H9 (cell line): Measurements from ENCODE around the gene STX8. TPM values are rescaled to one million over a fixed set of nuclear protein-coding genes. Genes with fewer than 3 reads are reported as not detected.
A peak's percentile ranks its signal among the peaks of the same experiment; 100 is the strongest.

Experiments used
- DNase-seq: peaks from one replicate; pipeline ENCODE4 v3.0.0-alpha.2; 2017
- H2AFZ ChIP-seq: one replicate; pipeline ENCODE4 v1.6.1; 2013; ENCODE audit warnings: mild to moderate bottlenecking, low read length, control low read depth, moderate library complexity
- H2AK5ac ChIP-seq: 2 replicates; pipeline ENCODE4 v1.6.1; 2013; ENCODE audit warnings: low read length, control low read depth, mixed read lengths; ENCODE audit not compliant: insufficient read length
- H2BK120ac ChIP-seq: one replicate; pipeline ENCODE4 v1.6.1; 2013; ENCODE audit warnings: low read depth, mild to moderate bottlenecking, low read length, control low read depth, inconsistent platforms; ENCODE audit not compliant: poor library complexity, severe bottlenecking
- H2BK12ac ChIP-seq: 2 replicates; pipeline ENCODE4 v1.6.1; 2013; ENCODE audit warnings: low read length, control low read depth, mixed read lengths, low read depth; ENCODE audit not compliant: insufficient read length
- H2BK15ac ChIP-seq: 2 replicates; pipeline ENCODE4 v1.6.1; 2013; ENCODE audit warnings: low read depth, low read length, control low read depth
- H2BK20ac ChIP-seq: one replicate; pipeline ENCODE4 v1.6.1; 2013; ENCODE audit warnings: low read depth, mild to moderate bottlenecking, low read length, control low read depth, inconsistent platforms; ENCODE audit not compliant: poor library complexity, severe bottlenecking
- H2BK5ac ChIP-seq: 2 replicates; pipeline ENCODE4 v1.6.1; 2013; ENCODE audit warnings: low read length, control low read depth, mixed read lengths; ENCODE audit not compliant: insufficient read length
- H3K14ac ChIP-seq: 2 replicates; pipeline ENCODE4 v1.6.1; 2013; ENCODE audit warnings: low read length, control low read depth; ENCODE audit not compliant: insufficient read depth
- H3K18ac ChIP-seq: 2 replicates; pipeline ENCODE4 v1.6.1; 2013; ENCODE audit warnings: low read depth, mild to moderate bottlenecking, mixed read lengths, low read length, control low read depth; ENCODE audit not compliant: insufficient read length
- H3K23ac ChIP-seq: 2 replicates; pipeline ENCODE4 v1.6.1; 2013; ENCODE audit warnings: low read length, control low read depth, mixed read lengths, low read depth; ENCODE audit not compliant: insufficient read length
- H3K23me2 ChIP-seq: 2 replicates; pipeline ENCODE4 v1.6.1; 2013; ENCODE audit warnings: low read depth, mild to moderate bottlenecking, mixed read lengths, low read length, control low read depth; ENCODE audit not compliant: insufficient read length, poor library complexity, severe bottlenecking
- H3K27ac ChIP-seq: 2 replicates; pipeline ENCODE4 v1.5.1; 2013; ENCODE audit warnings: low read length, control low read depth, mixed read lengths, low read depth; ENCODE audit not compliant: insufficient read length
- H3K27me3 ChIP-seq: 2 replicates; pipeline ENCODE4 v1.6.1; 2013; ENCODE audit warnings: low read length, control low read depth, inconsistent platforms; ENCODE audit not compliant: insufficient read depth
- H3K4ac ChIP-seq: 2 replicates; pipeline ENCODE4 v1.6.1; 2013; ENCODE audit warnings: low read depth, mild to moderate bottlenecking, control low read depth, inconsistent platforms, low read length, moderate library complexity
- H3K4me1 ChIP-seq: 2 replicates; pipeline ENCODE4 v1.6.1; 2013; ENCODE audit warnings: low read length, control low read depth, inconsistent platforms; ENCODE audit not compliant: insufficient read depth
- H3K4me2 ChIP-seq: 2 replicates; pipeline ENCODE4 v1.6.1; 2013; ENCODE audit warnings: low read length, control low read depth, mixed read lengths; ENCODE audit not compliant: insufficient read length, insufficient read depth
- H3K56ac ChIP-seq: 2 replicates; pipeline ENCODE4 v1.6.1; 2013; ENCODE audit warnings: low read depth, mild to moderate bottlenecking, mixed read lengths, low read length, control low read depth; ENCODE audit not compliant: insufficient read length
- H3K79me1 ChIP-seq: 2 replicates; pipeline ENCODE4 v1.6.1; 2013; ENCODE audit warnings: low read depth, mild to moderate bottlenecking, moderate library complexity, low read length, control low read depth, inconsistent platforms; ENCODE audit not compliant: insufficient read depth, poor library complexity, severe bottlenecking
- H3K79me2 ChIP-seq: 2 replicates; pipeline ENCODE4 v1.6.1; 2013; ENCODE audit warnings: low read length, control low read depth, inconsistent platforms; ENCODE audit not compliant: insufficient read depth
- H3K9ac ChIP-seq: 2 replicates; pipeline ENCODE4 v1.6.1; 2013; ENCODE audit warnings: low read length, control low read depth, mixed read lengths; ENCODE audit not compliant: insufficient read length; ENCODE audit errors: extremely low read depth
- H3K9me3 ChIP-seq: one replicate; pipeline ENCODE4 v1.6.1; 2013; ENCODE audit warnings: low read depth, low read length, inconsistent platforms; ENCODE audit not compliant: control insufficient read depth
- H3T11ph ChIP-seq: one replicate; pipeline ENCODE4 v1.6.1; 2013; ENCODE audit warnings: mild to moderate bottlenecking, low read length, control low read depth, inconsistent platforms
- H4K20me1 ChIP-seq: one replicate; pipeline ENCODE4 v1.6.1; 2013; ENCODE audit not compliant: control insufficient read depth, insufficient read length, insufficient read depth
- H4K5ac ChIP-seq: 2 replicates; pipeline ENCODE4 v1.6.1; 2013; ENCODE audit warnings: low read depth, mild to moderate bottlenecking, mixed read lengths, low read length, control low read depth; ENCODE audit not compliant: insufficient read length
- H4K8ac ChIP-seq: replicated peaks from 2 replicates; pipeline ENCODE4 v1.6.1; 2013; ENCODE audit warnings: low read length, control low read depth, mixed read lengths, low read depth; ENCODE audit not compliant: insufficient read length
- H4K91ac ChIP-seq: 2 replicates; pipeline ENCODE4 v1.6.1; 2013; ENCODE audit warnings: low read depth, mild to moderate bottlenecking, moderate library complexity, mixed read lengths, low read length, control low read depth; ENCODE audit not compliant: insufficient read length
- H3K27ac Mint-ChIP-seq, 3 experiments: 2 replicates in 2 of 3; 3 replicates in 1 of 3; pipeline ENCODE4 v1.8.0; 2020 to 2021; ENCODE audit warnings: mixed read lengths in 3 of 3, mild to moderate bottlenecking in 1 of 3, moderate library complexity in 1 of 3
- H3K27me3 Mint-ChIP-seq: 2 replicates; pipeline ENCODE4 v1.8.0; 2021; ENCODE audit warnings: low read depth, mild to moderate bottlenecking, moderate library complexity, mixed read lengths
- H3K36me3 Mint-ChIP-seq, 3 experiments: 2 replicates in 2 of 3; 3 replicates in 1 of 3; pipeline ENCODE4 v1.8.0; 2020 to 2021; ENCODE audit warnings: low read depth in 3 of 3, mixed read lengths in 3 of 3; ENCODE audit not compliant: insufficient read depth in 1 of 3
- H3K4me1 Mint-ChIP-seq, 2 experiments: 2 replicates each; pipeline ENCODE4 v1.8.0; 2020; ENCODE audit warnings: mixed read lengths in 2 of 2
- H3K4me3 Mint-ChIP-seq, 2 experiments: 2 replicates in 1 of 2; 3 replicates in 1 of 2; pipeline ENCODE4 v1.8.0; 2020 to 2021; ENCODE audit warnings: mild to moderate bottlenecking in 2 of 2, mixed read lengths in 2 of 2, moderate library complexity in 1 of 2
- H3K9me3 Mint-ChIP-seq, 2 experiments: 2 replicates in 1 of 2; 3 replicates in 1 of 2; pipeline ENCODE4 v1.8.0; 2020; ENCODE audit warnings: mild to moderate bottlenecking in 2 of 2, mixed read lengths in 2 of 2, moderate library complexity in 1 of 2
- WGBS: extraction: QIAGEN DNeasy Blood & Tissue Kit; methylation state at CpG from one replicate; pipeline ENCODE4 v1.1.7; 2013; ENCODE audit warnings: missing lambda C conversion rate, low lambda C conversion rate, mixed read lengths; ENCODE audit not compliant: insufficient read length; ENCODE audit errors: extremely low coverage; 5-methylcytosine and 5-hydroxymethylcytosine counted together
- total RNA-seq: library from RNA; stranded (reverse); gene quantifications from 2 replicates; pipeline ENCODE4 v1.2.1, GENCODE V29; 2021
- TF ChIP-seq, protein P1 (sequence below): fragments of 200-600 bp; sonication (generic); conservative IDR thresholded peaks from 3 replicates; pipeline ENCODE4 v1.8.0; 2021; ENCODE audit warnings: antibody characterized with exemption, mild to moderate bottlenecking

The STX8 gene
- total RNA-seq, 1 experiment from 2014 or later, result 55.1 TPM

DNA sequence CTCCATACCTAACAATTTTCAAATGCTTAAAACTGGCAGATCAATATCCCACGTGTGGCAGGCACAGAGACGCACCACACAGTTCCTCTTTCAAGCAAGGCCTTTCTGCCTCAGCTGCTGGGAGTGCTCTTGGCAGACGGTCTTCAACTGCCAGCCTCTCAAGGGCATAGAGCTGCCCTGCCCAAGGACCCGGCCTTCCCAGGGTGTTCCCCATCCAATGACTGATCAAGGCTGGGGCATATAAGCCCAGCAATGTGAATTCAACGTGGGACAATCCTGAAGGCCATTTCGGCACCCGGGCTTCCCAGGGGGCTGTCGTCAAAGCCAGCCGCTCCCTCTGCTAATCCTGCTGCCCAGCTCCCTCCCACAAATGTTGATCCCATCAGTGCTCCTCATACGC lies 107.1 kb downstream of the STX8 start:
- Histone ChIP-seq H3K27ac (no peak overlapping the region), H3K14ac (no peak overlapping the region), H3K4me1 (peaks cover 4% of the 10 kb centered on the region; the same call in 1 of the 2 replicates), H2BK15ac (no peak overlapping the region), H3K79me2 (no peaks in the 10 kb centered on the region), H4K91ac (no peak overlapping the region), H2BK120ac (no peak overlapping the region), H3K9me3 (no peaks in the 10 kb centered on the region), H3K56ac (no peak overlapping the region), H4K8ac (no peak overlapping the region), H4K5ac (no peak overlapping the region), H3T11ph (no peak overlapping the region), H2BK12ac (no peak overlapping the region), H3K18ac (no peak overlapping the region), H2BK20ac (no peak overlapping the region), H3K4ac (no peak overlapping the region), H3K4me2 (no peak overlapping the region), H2AFZ (no peak overlapping the region), H3K79me1 (no peaks in the 10 kb centered on the region), H4K20me1 (no peaks in the 10 kb centered on the region), H2AK5ac (no peak overlapping the region), H3K23me2 (no peaks in the 10 kb centered on the region), H3K23ac (no peak overlapping the region), H3K9ac (no peak overlapping the region), H3K27me3 (no peaks in the 10 kb centered on the region), H2BK5ac (no peak overlapping the region)
- Mint-ChIP-seq H3K36me3 (peaks cover 0 to 3% (median 0%) of the 10 kb centered on the region in 3 experiments; a peak in 2 of 7 replicates), H3K27me3 (no peaks in the 10 kb centered on the region), H3K27ac (peak overlapping the region in 1 of 3 experiments; percentile 52; a peak in 1 of 7 replicates), H3K4me3 (no peak overlapping the region), H3K4me1 (peaks cover 14 to 19% of the 10 kb centered on the region in 2 experiments), H3K9me3 (no peaks in the 10 kb centered on the region)
- TF ChIP-seq, protein P1, sequence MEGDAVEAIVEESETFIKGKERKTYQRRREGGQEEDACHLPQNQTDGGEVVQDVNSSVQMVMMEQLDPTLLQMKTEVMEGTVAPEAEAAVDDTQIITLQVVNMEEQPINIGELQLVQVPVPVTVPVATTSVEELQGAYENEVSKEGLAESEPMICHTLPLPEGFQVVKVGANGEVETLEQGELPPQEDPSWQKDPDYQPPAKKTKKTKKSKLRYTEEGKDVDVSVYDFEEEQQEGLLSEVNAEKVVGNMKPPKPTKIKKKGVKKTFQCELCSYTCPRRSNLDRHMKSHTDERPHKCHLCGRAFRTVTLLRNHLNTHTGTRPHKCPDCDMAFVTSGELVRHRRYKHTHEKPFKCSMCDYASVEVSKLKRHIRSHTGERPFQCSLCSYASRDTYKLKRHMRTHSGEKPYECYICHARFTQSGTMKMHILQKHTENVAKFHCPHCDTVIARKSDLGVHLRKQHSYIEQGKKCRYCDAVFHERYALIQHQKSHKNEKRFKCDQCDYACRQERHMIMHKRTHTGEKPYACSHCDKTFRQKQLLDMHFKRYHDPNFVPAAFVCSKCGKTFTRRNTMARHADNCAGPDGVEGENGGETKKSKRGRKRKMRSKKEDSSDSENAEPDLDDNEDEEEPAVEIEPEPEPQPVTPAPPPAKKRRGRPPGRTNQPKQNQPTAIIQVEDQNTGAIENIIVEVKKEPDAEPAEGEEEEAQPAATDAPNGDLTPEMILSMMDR, result no peak
- no CpG with 5 or more reads among the region's 10 CpGs for WGBS
- no peak for DNase-seq
